ENCODE results near the gene EPHA10.

EPHA10 gene

DNA sequence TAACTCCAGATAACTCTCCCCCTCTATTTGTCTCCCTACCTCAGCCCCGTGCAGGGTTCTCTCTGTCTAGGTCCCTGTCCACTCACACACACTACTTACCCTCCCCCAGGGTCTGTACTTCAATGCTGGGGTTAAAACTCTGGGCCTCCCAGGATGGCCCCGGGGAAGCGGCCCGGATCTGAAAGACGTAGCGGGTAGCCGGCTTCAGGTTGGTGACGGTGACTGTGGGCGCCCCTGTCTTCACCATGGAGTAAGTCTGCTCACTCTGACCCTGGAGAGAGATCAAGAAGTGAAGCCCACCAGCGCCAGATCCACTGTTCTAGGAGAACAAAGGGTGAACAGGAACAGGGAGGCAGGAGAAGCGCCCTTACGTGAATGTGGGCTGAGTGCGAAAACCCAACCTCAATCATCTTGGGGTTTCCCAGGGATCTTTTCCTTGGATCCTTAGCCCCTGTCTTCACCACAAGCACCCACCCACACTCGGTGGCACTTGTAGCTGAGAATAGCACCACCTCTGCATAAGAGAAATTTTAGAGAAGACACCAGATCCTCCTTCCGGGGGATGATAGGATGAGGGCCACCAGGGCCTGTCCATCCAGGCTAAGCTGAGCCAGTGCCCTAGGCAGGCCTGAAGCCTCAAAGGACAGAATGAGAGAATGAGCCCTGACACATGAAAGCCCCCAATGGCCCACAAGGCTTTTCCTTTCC lies 33.5 kb downstream of the EPHA10 start:
- no peak for ATAC-seq
- no peak for TF ChIP-seq CSDC2 (CRISPR knock-in tag; IDR thresholded peaks at IDR 0.05)
- no peak for TF ChIP-seq BACH2 (CRISPR knock-in tag; IDR thresholded peaks at IDR 0.05; ENCODE audit: borderline replicate concordance)
- no peak for TF ChIP-seq ZFP3 (CRISPR knock-in tag; IDR thresholded peaks at IDR 0.05)
- TF ChIP-seq SNAI2 (CRISPR knock-in tag; IDR thresholded peaks at IDR 0.05), result no peak

DNA sequence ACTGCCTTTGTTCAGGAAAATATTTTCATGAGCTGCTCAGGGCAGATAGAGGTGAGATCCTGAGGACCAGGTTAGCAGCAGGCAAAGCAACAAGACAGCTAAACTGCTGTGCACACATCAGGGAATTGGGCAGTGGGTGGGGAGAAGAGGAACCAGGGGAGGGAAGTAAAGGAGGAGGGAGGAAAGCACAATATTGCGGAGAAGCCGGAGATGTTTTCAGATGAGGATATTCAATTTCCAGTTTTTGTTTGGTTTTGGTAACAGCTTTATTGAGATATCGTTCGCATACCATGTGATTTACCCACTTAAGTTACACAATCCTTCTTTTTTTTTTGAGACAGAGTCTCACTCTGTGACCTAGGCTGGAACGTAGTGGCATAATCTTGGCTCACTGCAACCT lies 34.5 kb downstream of the EPHA10 start:
- TF ChIP-seq CSDC2 (CRISPR knock-in tag; IDR thresholded peaks at IDR 0.05), result no peak
- no peak for TF ChIP-seq ZNF8 (CRISPR knock-in tag; IDR thresholded peaks at IDR 0.05)
- TF ChIP-seq GLIS3 (CRISPR knock-in tag; IDR thresholded peaks at IDR 0.05), result no peak
- TF ChIP-seq PPARA (CRISPR knock-in tag; IDR thresholded peaks at IDR 0.05; ENCODE audit: borderline replicate concordance), result no peak
- TF ChIP-seq ZNF565 (CRISPR knock-in tag; conservative IDR thresholded peaks at IDR 0.05; ENCODE audit: low read depth), result no peak
- TF ChIP-seq, protein P1, sequence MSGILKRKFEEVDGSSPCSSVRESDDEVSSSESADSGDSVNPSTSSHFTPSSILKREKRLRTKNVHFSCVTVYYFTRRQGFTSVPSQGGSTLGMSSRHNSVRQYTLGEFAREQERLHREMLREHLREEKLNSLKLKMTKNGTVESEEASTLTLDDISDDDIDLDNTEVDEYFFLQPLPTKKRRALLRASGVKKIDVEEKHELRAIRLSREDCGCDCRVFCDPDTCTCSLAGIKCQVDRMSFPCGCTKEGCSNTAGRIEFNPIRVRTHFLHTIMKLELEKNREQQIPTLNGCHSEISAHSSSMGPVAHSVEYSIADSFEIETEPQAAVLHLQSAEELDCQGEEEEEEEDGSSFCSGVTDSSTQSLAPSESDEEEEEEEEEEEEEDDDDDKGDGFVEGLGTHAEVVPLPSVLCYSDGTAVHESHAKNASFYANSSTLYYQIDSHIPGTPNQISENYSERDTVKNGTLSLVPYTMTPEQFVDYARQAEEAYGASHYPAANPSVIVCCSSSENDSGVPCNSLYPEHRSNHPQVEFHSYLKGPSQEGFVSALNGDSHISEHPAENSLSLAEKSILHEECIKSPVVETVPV (CRISPR knock-in tag; IDR thresholded peaks at IDR 0.05), result no peak
- no peak for TF ChIP-seq SNAI2 (CRISPR knock-in tag; IDR thresholded peaks at IDR 0.05)
- no peak for TF ChIP-seq ESRRG (CRISPR knock-in tag; IDR thresholded peaks at IDR 0.05)
- no peak for TF ChIP-seq ZNF70 (CRISPR knock-in tag; IDR thresholded peaks at IDR 0.05)
- TF ChIP-seq OSR1 (CRISPR knock-in tag; IDR thresholded peaks at IDR 0.05), result no peak
- TF ChIP-seq ZFP30 (CRISPR knock-in tag; IDR thresholded peaks at IDR 0.05), result no peak
- TF ChIP-seq BACH2 (CRISPR knock-in tag; IDR thresholded peaks at IDR 0.05; ENCODE audit: borderline replicate concordance), result no peak
- TF ChIP-seq ZFP3 (CRISPR knock-in tag; IDR thresholded peaks at IDR 0.05), result no peak
- ATAC-seq, result no peak

DNA sequence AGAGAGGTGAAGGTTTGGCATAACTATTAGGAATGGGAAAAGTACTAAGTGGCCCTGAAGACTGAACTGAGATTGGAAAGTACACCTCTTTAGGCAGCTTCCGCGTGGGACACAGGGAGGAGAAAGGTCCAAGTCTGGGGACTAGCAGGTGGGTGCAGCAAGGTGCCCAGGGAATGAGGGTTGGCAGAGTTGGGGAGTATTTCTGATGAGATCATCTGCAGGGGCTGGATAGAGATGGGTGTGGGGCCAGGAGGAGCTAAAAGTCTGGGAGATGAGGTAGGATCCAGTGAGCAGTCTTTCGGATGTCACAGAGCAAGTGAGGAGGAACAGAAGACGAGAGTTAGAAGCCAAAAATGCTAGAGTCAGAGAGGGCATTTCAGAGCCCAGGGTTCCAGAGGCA lies 36.5 kb downstream of the EPHA10 start:
- TF ChIP-seq TCF4 (CRISPR knock-in tag; IDR thresholded peaks at IDR 0.05; ENCODE audit: borderline replicate concordance), result no peak
- TF ChIP-seq ZFP3 (CRISPR knock-in tag; IDR thresholded peaks at IDR 0.05), result no peak
- TF ChIP-seq CSDC2 (CRISPR knock-in tag; IDR thresholded peaks at IDR 0.05), result no peak
- no peak for TF ChIP-seq ZNF565 (CRISPR knock-in tag; conservative IDR thresholded peaks at IDR 0.05; ENCODE audit: low read depth)
- TF ChIP-seq ZNF8 (CRISPR knock-in tag; IDR thresholded peaks at IDR 0.05), result no peak
- TF ChIP-seq, protein P2, sequence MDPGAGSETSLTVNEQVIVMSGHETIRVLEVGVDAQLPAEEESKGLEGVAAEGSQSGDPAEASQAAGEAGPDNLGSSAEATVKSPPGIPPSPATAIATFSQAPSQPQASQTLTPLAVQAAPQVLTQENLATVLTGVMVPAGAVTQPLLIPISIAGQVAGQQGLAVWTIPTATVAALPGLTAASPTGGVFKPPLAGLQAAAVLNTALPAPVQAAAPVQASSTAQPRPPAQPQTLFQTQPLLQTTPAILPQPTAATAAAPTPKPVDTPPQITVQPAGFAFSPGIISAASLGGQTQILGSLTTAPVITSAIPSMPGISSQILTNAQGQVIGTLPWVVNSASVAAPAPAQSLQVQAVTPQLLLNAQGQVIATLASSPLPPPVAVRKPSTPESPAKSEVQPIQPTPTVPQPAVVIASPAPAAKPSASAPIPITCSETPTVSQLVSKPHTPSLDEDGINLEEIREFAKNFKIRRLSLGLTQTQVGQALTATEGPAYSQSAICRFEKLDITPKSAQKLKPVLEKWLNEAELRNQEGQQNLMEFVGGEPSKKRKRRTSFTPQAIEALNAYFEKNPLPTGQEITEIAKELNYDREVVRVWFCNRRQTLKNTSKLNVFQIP (CRISPR knock-in tag; IDR thresholded peaks at IDR 0.05; ENCODE audit: borderline replicate concordance, low read depth), result no peak
- no peak for TF ChIP-seq GLIS3 (CRISPR knock-in tag; IDR thresholded peaks at IDR 0.05)
- no peak for TF ChIP-seq ZNF70 (CRISPR knock-in tag; IDR thresholded peaks at IDR 0.05)
- no peak for TF ChIP-seq PPARA (CRISPR knock-in tag; IDR thresholded peaks at IDR 0.05; ENCODE audit: borderline replicate concordance)
- no peak for TF ChIP-seq SNAI2 (CRISPR knock-in tag; IDR thresholded peaks at IDR 0.05)
- no peak for TF ChIP-seq ZFP30 (CRISPR knock-in tag; IDR thresholded peaks at IDR 0.05)
- TF ChIP-seq, protein P3, sequence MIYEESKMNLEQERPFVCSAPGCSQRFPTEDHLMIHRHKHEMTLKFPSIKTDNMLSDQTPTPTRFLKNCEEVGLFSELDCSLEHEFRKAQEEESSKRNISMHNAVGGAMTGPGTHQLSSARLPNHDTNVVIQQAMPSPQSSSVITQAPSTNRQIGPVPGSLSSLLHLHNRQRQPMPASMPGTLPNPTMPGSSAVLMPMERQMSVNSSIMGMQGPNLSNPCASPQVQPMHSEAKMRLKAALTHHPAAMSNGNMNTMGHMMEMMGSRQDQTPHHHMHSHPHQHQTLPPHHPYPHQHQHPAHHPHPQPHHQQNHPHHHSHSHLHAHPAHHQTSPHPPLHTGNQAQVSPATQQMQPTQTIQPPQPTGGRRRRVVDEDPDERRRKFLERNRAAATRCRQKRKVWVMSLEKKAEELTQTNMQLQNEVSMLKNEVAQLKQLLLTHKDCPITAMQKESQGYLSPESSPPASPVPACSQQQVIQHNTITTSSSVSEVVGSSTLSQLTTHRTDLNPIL (CRISPR knock-in tag; IDR thresholded peaks at IDR 0.05; ENCODE audit: low read depth), result no peak
- TF ChIP-seq ISL1 (CRISPR knock-in tag; IDR thresholded peaks at IDR 0.05), result no peak
- TF ChIP-seq ESRRG (CRISPR knock-in tag; IDR thresholded peaks at IDR 0.05), result no peak
- TF ChIP-seq ARNTL (CRISPR knock-in tag; IDR thresholded peaks at IDR 0.05; ENCODE audit: borderline replicate concordance, low read depth), result no peak
- ATAC-seq, result no peak

DNA sequence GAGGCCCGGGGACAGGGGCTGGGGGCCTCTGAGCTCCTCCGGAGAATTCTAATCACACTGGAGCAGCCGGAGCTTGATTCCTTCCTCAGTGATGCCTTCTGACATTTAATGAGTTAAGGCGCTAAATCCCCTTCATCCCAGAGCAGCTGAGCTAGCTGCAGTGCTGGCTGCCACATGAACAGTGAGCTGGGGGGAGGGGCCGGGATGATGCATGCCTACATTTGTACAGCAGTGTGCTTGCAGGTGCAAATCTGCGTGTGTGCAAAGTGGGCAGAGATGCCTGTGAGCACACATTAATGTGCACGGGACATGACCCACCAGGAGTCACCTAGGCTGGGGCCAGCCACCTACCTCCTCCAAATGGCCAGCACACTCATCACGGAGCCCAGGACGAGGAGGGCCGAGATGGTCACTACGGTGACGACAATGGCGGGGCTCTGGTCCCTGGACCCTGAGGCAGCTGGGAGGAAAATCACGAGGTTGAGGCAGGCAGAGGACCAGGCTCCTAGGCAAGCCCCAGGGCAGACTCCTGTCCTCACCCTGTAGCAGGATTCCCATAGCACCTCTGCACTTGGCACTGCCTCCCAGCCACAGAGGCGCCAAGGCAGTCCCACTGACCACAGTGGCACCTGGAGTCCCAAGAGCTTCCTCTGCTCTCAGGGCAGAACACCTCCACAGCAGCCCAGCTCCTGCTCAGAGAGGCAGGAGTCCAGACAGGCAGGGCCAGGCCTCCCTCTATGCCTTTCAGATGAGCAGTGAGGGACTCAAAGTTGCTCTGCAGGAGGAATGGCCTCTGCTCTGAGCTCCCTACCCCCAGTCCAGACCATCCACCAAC lies 38.0 kb downstream of the EPHA10 start:
- ATAC-seq, result no peak

More for the DNA sequence above, 38.0 kb downstream of the EPHA10 start:
- TF ChIP-seq ZNF8 (CRISPR knock-in tag; IDR thresholded peaks at IDR 0.05) (no peak), SNAI2 (CRISPR knock-in tag; IDR thresholded peaks at IDR 0.05) (no peak), BACH2 (CRISPR knock-in tag; IDR thresholded peaks at IDR 0.05; ENCODE audit: borderline replicate concordance) (no peak), TOX (CRISPR knock-in tag; IDR thresholded peaks at IDR 0.05; ENCODE audit: borderline replicate concordance) (no peak), ZNF565 (CRISPR knock-in tag; conservative IDR thresholded peaks at IDR 0.05; ENCODE audit: low read depth) (no peak), ZFP3 (CRISPR knock-in tag; IDR thresholded peaks at IDR 0.05) (no peak), ZNF70 (CRISPR knock-in tag; IDR thresholded peaks at IDR 0.05) (no peak)
- TF ChIP-seq, protein P3 (CRISPR knock-in tag; IDR thresholded peaks at IDR 0.05; ENCODE audit: low read depth), result no peak
